K562 (cell line): Measurements from ENCODE around the gene HNRNPF. TPM values are rescaled to one million over a fixed set of nuclear protein-coding genes. Genes with fewer than 3 reads are reported as not detected.
A peak's percentile ranks its signal among the peaks of the same experiment; 100 is the strongest.

Experiments
- ARNT ChIP-seq, 2 experiments: fragments of 450-650 bp; IDR thresholded peaks; 2 replicates each; pipeline ENCODE4 v1.6.1; 2016; ENCODE audit warnings: mild to moderate bottlenecking in 1 of 2
- BRD9 ChIP-seq: fragments of 450-650 bp; IDR thresholded peaks from 2 replicates; pipeline ENCODE4 v1.6.1; 2018; ENCODE audit warnings: low read depth; ENCODE audit not compliant: partially characterized antibody
- C11orf30 ChIP-seq: fragments of 450-650 bp; IDR thresholded peaks from 2 replicates; pipeline ENCODE4 v1.6.1; 2016; ENCODE audit warnings: low read depth, mild to moderate bottlenecking
- EHMT2 ChIP-seq: fragments of 450-650 bp; IDR thresholded peaks from 2 replicates; pipeline ENCODE4 v1.6.1; 2018; ENCODE audit warnings: antibody characterized with exemption
- EP300 ChIP-seq: IDR thresholded peaks from 2 replicates; pipeline ENCODE4 v1.6.1; 2012; ENCODE audit warnings: low read length, improper control_type of control experiment
- FOS ChIP-seq: IDR thresholded peaks from 3 replicates; pipeline ENCODE4 v1.6.1; 2011; ENCODE audit not compliant: insufficient read length; ENCODE audit errors: extremely low read depth
- GABPB1 ChIP-seq: sonication (generic); formaldehyde crosslinking; IDR thresholded peaks from 2 replicates; pipeline ENCODE4 v1.8.0; 2022; ENCODE audit warnings: mild to moderate bottlenecking, missing genetic modification reagents
- IRF2 ChIP-seq: sonication (generic); formaldehyde crosslinking; IDR thresholded peaks from 2 replicates; pipeline ENCODE4 v1.8.1; 2022; ENCODE audit warnings: mild to moderate bottlenecking, missing genetic modification reagents
- KLF16 ChIP-seq: IDR thresholded peaks from 2 replicates; pipeline ENCODE4 v1.6.1; 2016; ENCODE audit warnings: antibody characterized with exemption
- MAFF ChIP-seq: IDR thresholded peaks from 2 replicates; pipeline ENCODE4 v1.6.1; 2012; ENCODE audit warnings: low read length, improper control_type of control experiment
- MCM3 ChIP-seq: fragments of 450-650 bp; IDR thresholded peaks from 2 replicates; pipeline ENCODE4 v1.6.1; 2016
- NFE2L1 ChIP-seq: fragments of 450-650 bp; IDR thresholded peaks from 2 replicates; pipeline ENCODE4 v1.6.1; 2016; ENCODE audit warnings: missing genetic modification characterization, low read depth, mild to moderate bottlenecking, missing compliant biosample characterization, moderate library complexity, borderline replicate concordance
- NFIC ChIP-seq: fragments of 450-650 bp; IDR thresholded peaks from 2 replicates; pipeline ENCODE4 v1.6.1; 2017; ENCODE audit warnings: mild to moderate bottlenecking, inconsistent platforms
- NR4A1 ChIP-seq, 2 experiments: fragments of 250-450 bp in 1 of 2; fragments of 450-650 bp in 1 of 2; sonication (Bioruptor Pico) in 1 of 2; IDR thresholded peaks; 2 replicates each; pipeline versions ENCODE4 v1.4.0 to v1.6.1; 2016 to 2020; ENCODE audit warnings: mild to moderate bottlenecking in 2 of 2, missing compliant biosample characterization in 1 of 2, missing genetic modification characterization in 1 of 2, moderate library complexity in 1 of 2
- NUFIP1 ChIP-seq: fragments of 450-650 bp; IDR thresholded peaks from 2 replicates; pipeline ENCODE4 v1.6.1; 2018; ENCODE audit not compliant: partially characterized antibody
- RBM14 ChIP-seq: fragments of 200-400 bp; formaldehyde crosslinking; IDR thresholded peaks from 2 replicates; pipeline ENCODE4 v1.6.1; 2018; ENCODE audit warnings: low read depth, mild to moderate bottlenecking, low read length, moderate library complexity, borderline replicate concordance; ENCODE audit not compliant: insufficient read depth
- SMARCA4 ChIP-seq: fragments of 450-650 bp; IDR thresholded peaks from 2 replicates; pipeline ENCODE4 v1.6.1; 2016
- TAF9B ChIP-seq: fragments of 450-650 bp; IDR thresholded peaks from 2 replicates; pipeline ENCODE4 v1.6.1; 2018; ENCODE audit warnings: mild to moderate bottlenecking; ENCODE audit not compliant: partially characterized antibody
- TCF3 ChIP-seq: sonication (generic); formaldehyde crosslinking; IDR thresholded peaks from 2 replicates; pipeline ENCODE4 v1.4.0; 2020; ENCODE audit warnings: mild to moderate bottlenecking, missing genetic modification reagents
- THRA ChIP-seq: fragments of 450-650 bp; IDR thresholded peaks from 2 replicates; pipeline ENCODE4 v1.6.1; 2017; ENCODE audit warnings: mild to moderate bottlenecking, moderate library complexity
- VEZF1 ChIP-seq: fragments of 200-800 bp; sonication (Bioruptor generic); IDR thresholded peaks from 2 replicates; pipeline ENCODE4 v1.6.1; 2017; ENCODE audit warnings: missing genetic modification characterization, missing compliant biosample characterization
- ZKSCAN8 ChIP-seq: fragments of 200-800 bp; sonication (Bioruptor generic); IDR thresholded peaks from 2 replicates; pipeline ENCODE4 v1.6.1; 2016; ENCODE audit warnings: missing genetic modification characterization, missing compliant biosample characterization
- ZNF124 ChIP-seq: sonication (generic); formaldehyde crosslinking; IDR thresholded peaks from 2 replicates; pipeline ENCODE4 v1.8.1; 2022; ENCODE audit warnings: missing genetic modification reagents
- ZNF280B ChIP-seq: fragments of 250-450 bp; sonication (Bioruptor Pico); IDR thresholded peaks from 2 replicates; pipeline ENCODE4 v1.5.1; 2021; ENCODE audit warnings: mild to moderate bottlenecking
- ZNF408 ChIP-seq: fragments of 250-450 bp; sonication (Bioruptor Pico); IDR thresholded peaks from 2 replicates; pipeline ENCODE4 v1.4.0; 2020; ENCODE audit warnings: low read depth, mild to moderate bottlenecking, moderate library complexity
- ZNF444 ChIP-seq: fragments of 250-450 bp; sonication (Bioruptor Pico); IDR thresholded peaks from 2 replicates; pipeline ENCODE4 v1.4.0; 2020; ENCODE audit warnings: mild to moderate bottlenecking, moderate library complexity
- ZNF668 ChIP-seq: fragments of 250-450 bp; sonication (Bioruptor Pico); IDR thresholded peaks from 2 replicates; pipeline ENCODE4 v1.8.0; 2022; ENCODE audit warnings: mild to moderate bottlenecking, inconsistent platforms
- ZNF778 ChIP-seq: fragments of 450-650 bp; formaldehyde crosslinking; IDR thresholded peaks from 2 replicates; pipeline ENCODE4 v1.4.0; 2020; ENCODE audit warnings: mild to moderate bottlenecking, moderate library complexity
- polyA plus RNA-seq, 8 experiments: library from polyadenylated mRNA; depleted of rRNA in 4 of 8; stranded (reverse) in 5 of 8; unstranded in 3 of 8; fragments of >200 nt; fragmentation: Nextera tagmentation in 2 of 8; fragmentation: Illumina TruSeq in 1 of 8; extraction: Ambion mirVana in 2 of 8; extraction: Trizol in 1 of 8; gene quantifications; 2 replicates each; pipeline versions ENCODE4 v1.2.1 to v1.2.3, GENCODE V29; 2011 to 2014; ENCODE audit warnings: inconsistent platforms in 1 of 8, missing spikeins in 1 of 8
- total RNA-seq, 7 experiments: library from RNA; depleted of rRNA in 6 of 7; stranded (reverse); fragments of >200 nt in 6 of 7; fragmentation: Illumina TruSeq in 2 of 7; extraction: Trizol in 2 of 7; gene quantifications; 2 replicates each; pipeline versions ENCODE4 v1.2.1 to v1.2.3, GENCODE V29; 2011 to 2021; ENCODE audit warnings: low replicate concordance in 1 of 7

Gene HNRNPF
- total and polyA plus RNA-seq, 9 of the 15 experiments (the other 6 are each of a cell fraction or from before 2014, with no cell fraction given): 192 to 489 (median 416) TPM

GRCh38 chr10:43407576-43408330 lies 1.2 kb downstream of the HNRNPF start (continued):
- TF ChIP-seq ZNF444 (CRISPR knock-in tag) (no peak), SMARCA4 (peak; percentile 68; the same call in 1 of the 2 replicates), ZNF408 (CRISPR knock-in tag) (no peak), NUFIP1 (no peak), ZNF124 (CRISPR knock-in tag) (no peak), EHMT2 (no peak), TAF9B (no peak), BRD9 (peak; percentile 95), THRA (no peak), NFIC (no peak; the same call in 1 of the 2 replicates), C11orf30 (no peak), IRF2 (no peak), RBM14 (no peak), TCF3 (CRISPR knock-in tag) (peak; percentile 29; the same call in 1 of the 2 replicates), ZNF668 (CRISPR knock-in tag) (peak; percentile 73; the same call in 1 of the 2 replicates), ZNF778 (CRISPR knock-in tag) (no peak), MAFF (no peak), GABPB1 (CRISPR knock-in tag) (no peak; the same call in 1 of the 2 replicates), FOS (no peak), ZKSCAN8 (CRISPR knock-in tag) (peak; percentile 48; the same call in 1 of the 2 replicates), VEZF1 (CRISPR knock-in tag) (peak; percentile 48), ZNF280B (CRISPR knock-in tag) (no peak), NR4A1 (CRISPR knock-in tag; IDR thresholded peaks at IDR 0.05) (no peak), NR4A1 (tag; IDR thresholded peaks at IDR 0.05) (peak; percentile 74; the same call in 1 of the 2 replicates), EP300 (peak; percentile 73), MCM3 (no peak), NFE2L1 (no peak), KLF16 (peak; percentile 22; the same call in 1 of the 2 replicates), ARNT (IDR thresholded peaks at IDR 0.05) (no peak; a peak in 1 of 4 replicates)
